Activated naive CD8-positive, alpha-beta T cell treated with anti-CD3 and anti-CD28 coated beads, Interleukin-2, amount 50 U/mL, for 24 hours (primary cell): Measurements from ENCODE around the gene SGMS1.
"Not testable (repeated sequence)": the region's sequence is repeated elsewhere in the genome, so short reads cannot be mapped to it uniquely, and the experiment has no call there.

Experiments used
- ATAC-seq: fragments of 150-1000 bp; cut with Tn5 transposase; one replicate; pipeline ENCODE4 v1.10.0; 2021
- DNase-seq: peaks from one replicate; pipeline ENCODE4 v3.0.0; 2021
- H3K27ac Mint-ChIP-seq: one replicate; pipeline ENCODE4 v1.8.0; 2021; ENCODE audit warnings: mild to moderate bottlenecking, mixed read lengths
- H3K27me3 Mint-ChIP-seq: one replicate; pipeline ENCODE4 v1.8.0; 2021; ENCODE audit warnings: mixed read lengths
- H3K36me3 Mint-ChIP-seq: one replicate; pipeline ENCODE4 v1.8.0; 2021; ENCODE audit warnings: low read depth, mixed read lengths
- H3K4me1 Mint-ChIP-seq: one replicate; pipeline ENCODE4 v1.8.0; 2021; ENCODE audit warnings: mixed read lengths
- H3K4me3 Mint-ChIP-seq: one replicate; pipeline ENCODE4 v1.8.0; 2021; ENCODE audit warnings: mild to moderate bottlenecking, moderate library complexity, mixed read lengths
- H3K9me3 Mint-ChIP-seq: one replicate; pipeline ENCODE4 v1.8.0; 2021; ENCODE audit warnings: mixed read lengths

Gene SGMS1

GRCh38 chr10:50360077-50360850 lies 263.5 kb downstream of the SGMS1 start:
- ATAC-seq: no peak
- Mint-ChIP-seq H3K27ac (no peak overlapping the region), H3K9me3 (peaks cover 8% of the 10 kb centered on the region), H3K36me3 (peaks cover 16% of the 10 kb centered on the region), H3K27me3 (no peaks in the 10 kb centered on the region), H3K4me1 (peaks cover 20% of the 10 kb centered on the region), H3K4me3 (no peak overlapping the region)
- DNase-seq: no peak

DNA sequence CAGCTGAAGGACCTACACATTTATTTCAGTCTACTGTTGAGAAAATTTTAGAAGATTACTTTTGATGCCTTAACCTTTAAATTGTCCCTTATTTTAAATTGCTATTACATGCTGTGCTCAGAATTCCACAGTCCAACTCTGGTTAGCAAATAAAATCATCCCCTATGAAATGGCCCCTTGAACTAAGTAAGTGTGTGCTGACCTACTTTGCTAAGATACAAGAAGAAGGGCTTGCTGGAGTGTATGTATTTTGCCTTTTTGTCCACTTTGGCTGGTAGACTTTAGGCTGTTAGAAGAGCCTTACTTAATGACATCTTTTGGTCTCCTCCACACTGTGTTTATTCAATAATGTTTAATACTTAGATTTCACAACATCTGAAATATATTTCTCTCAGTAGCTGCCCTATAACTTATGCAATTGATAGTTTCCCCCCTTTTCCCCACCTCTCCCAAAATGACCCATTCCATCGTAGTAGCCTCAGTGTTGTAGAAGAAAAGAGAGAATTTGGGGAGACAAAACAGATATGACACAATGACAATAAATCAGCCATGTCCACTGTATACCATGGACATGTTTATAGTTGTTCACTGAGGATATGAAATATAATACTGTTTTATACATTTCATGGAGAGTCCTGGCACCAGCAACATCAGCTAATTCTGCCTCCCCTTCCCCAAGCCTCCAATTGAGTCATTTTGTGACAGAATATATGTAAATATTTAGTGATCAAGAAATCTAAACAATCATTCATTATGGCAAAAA lies 264.6 kb downstream of the SGMS1 start:
- no peaks in the 10 kb centered on the region for H3K27me3 Mint-ChIP-seq
- H3K9me3 Mint-ChIP-seq: peaks cover 8% of the 10 kb centered on the region
- peaks cover 14% of the 10 kb centered on the region for H3K4me1 Mint-ChIP-seq
- DNase-seq: no peak
- no peak for ATAC-seq
- H3K27ac Mint-ChIP-seq: no peak overlapping the region
- H3K36me3 Mint-ChIP-seq: peaks cover 17% of the 10 kb centered on the region
- no peak overlapping the region for H3K4me3 Mint-ChIP-seq

GRCh38 chr10:50358411-50358810 lies 265.3 kb downstream of the SGMS1 start:
- ATAC-seq: no peak
- Mint-ChIP-seq H3K9me3 (peaks cover 8% of the 10 kb centered on the region), H3K4me1 (peaks cover 14% of the 10 kb centered on the region), H3K4me3 (no peak overlapping the region), H3K27me3 (no peaks in the 10 kb centered on the region), H3K36me3 (peaks cover 17% of the 10 kb centered on the region), H3K27ac (no peak overlapping the region)
- no peak for DNase-seq

DNA sequence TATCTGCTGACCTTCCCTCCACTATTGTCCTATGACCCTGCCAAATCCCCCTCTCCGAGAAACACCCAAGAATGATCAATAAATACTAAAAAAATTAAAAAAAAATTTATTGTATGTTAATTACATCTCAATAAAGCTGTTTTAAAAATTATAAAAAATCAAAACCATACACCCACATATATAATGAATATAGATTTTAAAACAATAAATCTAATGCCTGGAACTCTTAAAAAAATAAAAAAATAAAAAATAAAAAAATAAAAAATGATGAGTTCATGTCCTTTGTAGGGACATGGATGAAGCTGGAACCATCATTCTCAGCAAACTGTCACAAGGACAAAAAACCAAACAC lies 267.3 kb downstream of the SGMS1 start:
- not testable (repeated sequence) for ATAC-seq, H3K27me3 Mint-ChIP-seq

GRCh38 chr10:50355693-50356480 lies 267.9 kb downstream of the SGMS1 start:
- H3K27me3 Mint-ChIP-seq, DNase-seq, H3K4me1 Mint-ChIP-seq, H3K27ac Mint-ChIP-seq, H3K9me3 Mint-ChIP-seq, ATAC-seq, H3K4me3 Mint-ChIP-seq: not testable (repeated sequence)
- peaks cover 20% of the 10 kb centered on the region for H3K36me3 Mint-ChIP-seq

More for the DNA sequence above, 267.3 kb downstream of the SGMS1 start:
- H3K27ac Mint-ChIP-seq, H3K4me1 Mint-ChIP-seq, H3K4me3 Mint-ChIP-seq, DNase-seq, H3K9me3 Mint-ChIP-seq: not testable (repeated sequence)
- peaks cover 16% of the 10 kb centered on the region for H3K36me3 Mint-ChIP-seq

GRCh38 chr10:50351483-50352146 lies 272.1 kb downstream of the SGMS1 start:
- Mint-ChIP-seq H3K4me1 (peaks cover 17% of the 10 kb centered on the region), H3K36me3 (peaks cover 33% of the 10 kb centered on the region), H3K27me3 (no peaks in the 10 kb centered on the region), H3K4me3 (no peak overlapping the region), H3K9me3 (peaks cover 21% of the 10 kb centered on the region), H3K27ac (no peak overlapping the region)
- ATAC-seq (no peak), DNase-seq (no peak)

DNA sequence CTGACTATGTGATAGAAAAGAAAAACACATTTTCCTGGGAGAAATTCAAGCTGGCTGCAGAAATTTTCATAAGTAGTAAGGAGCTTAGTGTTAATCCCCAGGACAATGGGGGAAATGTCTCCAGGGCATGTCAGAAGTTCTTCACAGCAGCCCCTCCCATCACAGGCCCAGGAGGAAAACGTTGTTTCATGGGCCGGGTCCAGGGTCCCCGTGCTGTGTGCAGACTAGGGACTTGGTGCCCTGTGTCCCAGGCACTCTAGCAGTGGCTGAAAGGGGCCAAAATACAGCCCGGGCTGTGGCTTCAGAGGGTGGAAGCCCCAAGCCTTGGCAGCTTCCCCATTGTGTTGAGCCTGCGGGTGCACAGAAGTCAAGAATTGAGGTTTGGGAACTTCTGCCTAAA lies 273.4 kb downstream of the SGMS1 start:
- no peaks in the 10 kb centered on the region for H3K27me3 Mint-ChIP-seq
- ATAC-seq: no peak
- peaks cover 21% of the 10 kb centered on the region for H3K9me3 Mint-ChIP-seq
- no peak for DNase-seq
- no peak overlapping the region for H3K4me3 Mint-ChIP-seq
- peaks cover 30% of the 10 kb centered on the region for H3K36me3 Mint-ChIP-seq
- H3K27ac Mint-ChIP-seq: no peak overlapping the region
- peaks cover 17% of the 10 kb centered on the region for H3K4me1 Mint-ChIP-seq

DNA sequence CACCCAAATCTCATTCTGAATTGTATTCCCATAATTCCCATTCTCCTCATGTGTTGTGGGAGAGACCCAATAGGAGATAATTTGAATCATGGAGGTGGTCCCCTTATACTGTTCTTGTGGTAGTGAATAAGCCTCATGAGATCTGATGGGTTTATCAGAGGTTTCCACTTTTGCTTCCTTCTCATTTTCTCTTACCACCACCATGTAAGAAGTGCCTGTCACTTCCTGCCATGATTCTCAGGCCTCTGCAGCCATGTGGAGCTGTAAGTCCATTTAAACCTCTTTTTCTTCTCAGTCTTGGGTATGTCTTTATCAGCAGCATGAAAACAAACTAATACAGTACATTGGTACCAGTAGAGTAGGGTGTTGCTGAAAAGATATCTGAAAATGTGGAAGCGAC lies 274.2 kb downstream of the SGMS1 start:
- Mint-ChIP-seq H3K4me1 (peaks cover 17% of the 10 kb centered on the region), H3K9me3 (peaks cover 21% of the 10 kb centered on the region), H3K27me3 (no peaks in the 10 kb centered on the region), H3K4me3 (no peak overlapping the region), H3K27ac (no peak overlapping the region), H3K36me3 (peaks cover 25% of the 10 kb centered on the region)
- DNase-seq (no peak), ATAC-seq (no peak)

DNA sequence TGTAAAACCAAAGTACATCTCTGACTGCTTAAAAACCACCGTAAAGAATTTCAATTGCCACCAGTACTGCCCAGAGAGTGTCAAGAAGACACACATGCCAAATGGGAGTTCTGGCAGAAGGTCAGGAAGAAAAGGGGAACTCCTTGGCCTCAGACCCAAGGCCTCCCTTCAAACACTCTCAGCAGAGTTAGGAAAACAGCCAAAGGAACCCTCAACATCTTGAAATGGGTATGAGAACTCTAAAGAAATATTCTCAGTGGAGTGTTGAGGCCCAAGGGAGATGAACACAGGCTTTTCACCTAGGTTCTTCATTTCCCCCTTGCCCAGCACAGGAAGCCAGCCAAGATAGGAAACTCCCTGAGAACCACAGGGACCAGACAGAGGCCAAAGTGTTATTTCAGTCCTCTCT lies 276.4 kb downstream of the SGMS1 start:
- Mint-ChIP-seq H3K36me3 (peaks cover 34% of the 10 kb centered on the region), H3K27me3 (no peaks in the 10 kb centered on the region), H3K27ac (peak overlapping the region; percentile 39), H3K9me3 (peaks cover 21% of the 10 kb centered on the region), H3K4me3 (no peak overlapping the region), H3K4me1 (peaks cover 17% of the 10 kb centered on the region)
- DNase-seq: peak; percentile 9
- ATAC-seq: peak; percentile 71

GRCh38 chr10:50346942-50347341 lies 276.8 kb downstream of the SGMS1 start:
- DNase-seq (no peak), ATAC-seq (no peak)
- Mint-ChIP-seq H3K36me3 (peaks cover 36% of the 10 kb centered on the region), H3K27ac (no peak overlapping the region), H3K9me3 (peaks cover 21% of the 10 kb centered on the region), H3K4me1 (peaks cover 17% of the 10 kb centered on the region), H3K27me3 (no peaks in the 10 kb centered on the region), H3K4me3 (no peak overlapping the region)

DNA sequence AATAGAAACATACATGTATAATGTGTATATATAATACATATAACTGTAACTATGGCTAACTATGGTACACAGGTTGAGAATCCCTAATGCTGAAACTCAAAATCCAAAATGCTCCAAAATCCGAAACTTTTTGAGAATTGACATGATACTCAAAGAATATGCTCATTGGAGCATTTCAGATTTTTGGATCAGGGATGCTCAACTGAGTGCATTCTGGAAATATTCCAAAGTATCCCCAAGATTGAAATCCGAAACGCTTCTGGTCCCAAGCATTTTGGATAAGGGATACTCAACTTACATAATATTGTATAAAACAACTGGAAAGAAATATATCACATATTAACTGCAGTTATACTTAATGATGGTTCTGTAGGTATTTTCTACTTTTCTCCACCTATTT lies 278.2 kb downstream of the SGMS1 start:
- H3K27ac Mint-ChIP-seq: no peak overlapping the region
- no peak overlapping the region for H3K4me3 Mint-ChIP-seq
- no peak for ATAC-seq
- H3K36me3 Mint-ChIP-seq: peaks cover 27% of the 10 kb centered on the region
- no peaks in the 10 kb centered on the region for H3K27me3 Mint-ChIP-seq
- DNase-seq: no peak
- H3K9me3 Mint-ChIP-seq: peaks cover 12% of the 10 kb centered on the region
- peaks cover 17% of the 10 kb centered on the region for H3K4me1 Mint-ChIP-seq

GRCh38 chr10:50343702-50344331 lies 279.9 kb downstream of the SGMS1 start:
- no peak overlapping the region for H3K27ac Mint-ChIP-seq
- H3K27me3 Mint-ChIP-seq: no peaks in the 10 kb centered on the region
- H3K9me3 Mint-ChIP-seq: no peaks in the 10 kb centered on the region
- peaks cover 26% of the 10 kb centered on the region for H3K36me3 Mint-ChIP-seq
- no peak overlapping the region for H3K4me3 Mint-ChIP-seq
- peaks cover 17% of the 10 kb centered on the region for H3K4me1 Mint-ChIP-seq
- ATAC-seq (no peak), DNase-seq (no peak)

- Mint-ChIP-seq H3K36me3 (peaks cover 29% of the 10 kb centered on the region), H3K4me1 (peaks cover 1% of the 10 kb centered on the region), H3K9me3 (no peaks in the 10 kb centered on the region), H3K27me3 (no peaks in the 10 kb centered on the region), H3K27ac (no peak overlapping the region), H3K4me3 (no peak overlapping the region)
- no peak for DNase-seq
- no peak for ATAC-seq
Measured at GRCh38 chr10:50341987-50342386, 281.8 kb downstream of the SGMS1 start.

GRCh38 chr10:50336140-50336539 lies 287.6 kb downstream of the SGMS1 start:
- peaks cover 23% of the 10 kb centered on the region for H3K4me1 Mint-ChIP-seq
- DNase-seq (no peak), ATAC-seq (peak; percentile 33)
- H3K4me3 Mint-ChIP-seq: no peak overlapping the region
- H3K9me3 Mint-ChIP-seq: no peaks in the 10 kb centered on the region
- H3K27me3 Mint-ChIP-seq: no peaks in the 10 kb centered on the region
- H3K27ac Mint-ChIP-seq: no peak overlapping the region
- peaks cover 21% of the 10 kb centered on the region for H3K36me3 Mint-ChIP-seq
